ENCODE results near the gene SLC6A18. TPM values are rescaled to one million over a fixed set of nuclear protein-coding genes. Genes with fewer than 3 reads are reported as not detected.

The SLC6A18 gene
- total RNA-seq, 5 donors from 2014 or later (not counting 1 experiment from before 2014, with no cell fraction given), result not detected

DNA sequence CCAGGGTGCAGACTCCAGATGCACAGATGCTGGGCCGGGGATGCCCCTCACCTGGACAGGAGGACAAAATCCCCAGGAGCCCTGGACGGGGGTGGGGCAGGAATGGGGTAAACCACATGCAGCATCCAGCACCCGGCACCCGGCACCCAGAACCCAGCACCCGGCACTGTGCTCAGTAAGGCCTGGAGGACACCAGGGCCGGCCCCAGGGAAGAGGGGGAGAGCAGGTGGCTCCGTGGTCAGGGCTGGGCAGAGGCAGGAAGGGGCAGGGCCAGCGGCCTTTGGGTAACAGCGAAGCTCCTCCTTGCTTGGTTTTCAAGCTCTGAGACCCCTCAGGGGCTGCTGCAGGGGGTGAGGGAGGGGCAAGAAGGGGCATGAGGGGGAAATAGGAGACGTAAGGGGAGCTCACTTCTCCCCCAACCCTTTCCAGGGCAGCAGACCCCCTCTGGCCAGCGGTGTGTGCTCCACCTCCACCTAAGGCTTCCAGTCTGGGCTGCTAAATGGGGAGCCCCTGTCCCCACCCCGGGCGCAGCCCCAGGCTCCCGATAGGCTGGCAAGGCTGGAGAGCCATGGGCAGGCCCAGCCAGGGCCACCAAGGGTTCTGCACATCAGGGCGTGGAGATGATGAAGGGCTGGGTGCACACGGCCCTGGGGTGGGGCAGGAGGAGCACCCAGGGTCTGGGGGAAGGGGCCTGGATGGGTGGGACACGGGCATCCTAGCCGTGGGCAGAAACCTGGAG lies 41.6 kb upstream of the SLC6A18 start:
- CTCF ChIA-PET, result no interaction called here
- Histone ChIP-seq H3K4me1 (ENCODE audit: control insufficient read depth in 1 of 2, extremely low read depth in 1 of 2, insufficient read depth in 2 of 2, low read length in 2 of 2) (no peaks in the 10 kb centered on the region), H3K36me3 (ENCODE audit: control insufficient read depth in 2 of 2, extremely low read depth in 1 of 2, insufficient read depth in 1 of 2, low read length in 1 of 2) (no peaks in the 10 kb centered on the region), H3K4me3 (ENCODE audit: control insufficient read depth in 1 of 2, extremely low read depth in 1 of 2, low read length in 1 of 2) (no peak overlapping the region), H3K27ac (ENCODE audit: low read length) (no peak overlapping the region), H3K27me3 (replicated peaks in 1 of 2; ENCODE audit: control insufficient read depth in 2 of 2, extremely low read depth in 1 of 2, insufficient read depth in 2 of 2, low read length in 1 of 2) (peaks cover 0 to 37% of the 10 kb centered on the region in 2 experiments), H3K9me3 (no peaks in the 10 kb centered on the region)
- POLR2A ChIA-PET, result no interaction called here
- H3K4me3 Mint-ChIP-seq, result no peak overlapping the region
- no peak for ATAC-seq (replicated peaks in 1 of 4)
- DNase-seq, result no peak
- 69% methylated on average over 13 of the region's 18 CpGs for WGBS (ENCODE audit: insufficient coverage)
- no peaks in the 10 kb centered on the region for H3K9me3 Mint-ChIP-seq
- peaks cover 9 to 10% of the 10 kb centered on the region in 2 donors for H3K27me3 Mint-ChIP-seq
- no peaks in the 10 kb centered on the region for H3K36me3 Mint-ChIP-seq
- H3K27ac Mint-ChIP-seq, result no peak overlapping the region
- H3K4me1 Mint-ChIP-seq, result no peaks in the 10 kb centered on the region

DNA sequence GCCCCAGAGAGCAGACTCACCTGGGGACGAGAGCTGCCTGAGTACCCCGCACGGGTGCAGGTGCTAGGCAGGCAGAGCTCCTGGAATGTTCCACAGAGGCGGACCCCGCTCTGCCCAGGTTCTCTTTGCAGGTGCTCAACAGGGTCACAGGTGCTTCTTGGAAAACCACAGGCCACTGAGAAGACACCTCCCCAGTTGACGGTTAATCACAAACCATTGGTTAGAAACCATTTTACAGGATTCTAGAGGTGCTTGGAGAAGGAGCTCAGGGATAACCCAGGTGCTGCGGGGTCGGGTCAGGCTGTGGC lies 41.1 kb upstream of the SLC6A18 start:
- peaks cover 0 to 36% of the 10 kb centered on the region in 2 experiments for H3K27me3 ChIP-seq (replicated peaks in 1 of 2; ENCODE audit: control insufficient read depth in 2 of 2, extremely low read depth in 1 of 2, insufficient read depth in 2 of 2, low read length in 1 of 2)
- ATAC-seq (replicated peaks in 1 of 4) (no peak), DNase-seq (no peak)
- ChIA-PET POLR2A (no interaction called here), CTCF (no interaction called here)
- Mint-ChIP-seq H3K4me3 (no peak overlapping the region), H3K36me3 (no peaks in the 10 kb centered on the region), H3K4me1 (no peaks in the 10 kb centered on the region), H3K27me3 (peaks cover 14% of the 10 kb centered on the region in 2 donors), H3K27ac (no peak overlapping the region), H3K9me3 (no peaks in the 10 kb centered on the region)
- 85% methylated on average over 6 of the region's 8 CpGs for WGBS (ENCODE audit: insufficient coverage)
- no peak overlapping the region for H3K27ac ChIP-seq (ENCODE audit: low read length)
- H3K9me3 ChIP-seq, result no peaks in the 10 kb centered on the region
- H3K4me1 ChIP-seq (ENCODE audit: control insufficient read depth in 1 of 2, extremely low read depth in 1 of 2, insufficient read depth in 2 of 2, low read length in 2 of 2), result no peaks in the 10 kb centered on the region
- H3K36me3 ChIP-seq (ENCODE audit: control insufficient read depth in 2 of 2, extremely low read depth in 1 of 2, insufficient read depth in 1 of 2, low read length in 1 of 2), result no peaks in the 10 kb centered on the region
- no peak overlapping the region for H3K4me3 ChIP-seq (ENCODE audit: control insufficient read depth in 1 of 2, extremely low read depth in 1 of 2, low read length in 1 of 2)

- Histone ChIP-seq H3K27me3 (replicated peaks in 1 of 2; ENCODE audit: control insufficient read depth in 2 of 2, extremely low read depth in 1 of 2, insufficient read depth in 2 of 2, low read length in 1 of 2) (peaks cover 0 to 40% of the 10 kb centered on the region in 2 experiments), H3K36me3 (ENCODE audit: control insufficient read depth in 2 of 2, extremely low read depth in 1 of 2, insufficient read depth in 1 of 2, low read length in 1 of 2) (no peaks in the 10 kb centered on the region), H3K4me3 (ENCODE audit: control insufficient read depth in 1 of 2, extremely low read depth in 1 of 2, low read length in 1 of 2) (no peak overlapping the region), H3K27ac (ENCODE audit: low read length) (no peak overlapping the region), H3K9me3 (no peaks in the 10 kb centered on the region), H3K4me1 (ENCODE audit: control insufficient read depth in 1 of 2, extremely low read depth in 1 of 2, insufficient read depth in 2 of 2, low read length in 2 of 2) (no peaks in the 10 kb centered on the region)
- Mint-ChIP-seq H3K4me1 (no peaks in the 10 kb centered on the region), H3K4me3 (no peak overlapping the region), H3K27ac (no peak overlapping the region), H3K27me3 (peaks cover 17 to 18% of the 10 kb centered on the region in 2 donors), H3K9me3 (no peaks in the 10 kb centered on the region), H3K36me3 (no peaks in the 10 kb centered on the region)
- CTCF ChIA-PET, result no interaction called here
- POLR2A ChIA-PET, result no interaction called here
- 85% methylated on average over 7 of the region's 7 CpGs for WGBS (ENCODE audit: insufficient coverage)
- DNase-seq (no peak), ATAC-seq (replicated peaks in 1 of 4) (no peak)
Measured at GRCh38 chr5:1184481-1184880, 40.7 kb upstream of the SLC6A18 start.

GRCh38 chr5:1185038-1185627 lies 40.0 kb upstream of the SLC6A18 start:
- H3K36me3 Mint-ChIP-seq, result no peaks in the 10 kb centered on the region
- Histone ChIP-seq H3K4me3 (ENCODE audit: control insufficient read depth in 1 of 2, extremely low read depth in 1 of 2, low read length in 1 of 2) (no peak overlapping the region), H3K9me3 (no peaks in the 10 kb centered on the region), H3K36me3 (ENCODE audit: control insufficient read depth in 2 of 2, extremely low read depth in 1 of 2, insufficient read depth in 1 of 2, low read length in 1 of 2) (no peaks in the 10 kb centered on the region), H3K4me1 (ENCODE audit: control insufficient read depth in 1 of 2, extremely low read depth in 1 of 2, insufficient read depth in 2 of 2, low read length in 2 of 2) (no peaks in the 10 kb centered on the region), H3K27me3 (replicated peaks in 1 of 2; ENCODE audit: control insufficient read depth in 2 of 2, extremely low read depth in 1 of 2, insufficient read depth in 2 of 2, low read length in 1 of 2) (peaks cover 0 to 42% of the 10 kb centered on the region in 2 experiments), H3K27ac (ENCODE audit: low read length) (no peak overlapping the region)
- H3K27me3 Mint-ChIP-seq, result peaks cover 21% of the 10 kb centered on the region in 2 donors
- ATAC-seq (replicated peaks in 1 of 4), result no peak
- H3K9me3 Mint-ChIP-seq, result no peaks in the 10 kb centered on the region
- DNase-seq, result no peak
- no peak overlapping the region for H3K27ac Mint-ChIP-seq
- no peak overlapping the region for H3K4me3 Mint-ChIP-seq
- H3K4me1 Mint-ChIP-seq, result peaks cover 0 to 3% (median 0%) of the 10 kb centered on the region in 3 donors
- POLR2A ChIA-PET, result no interaction called here
- CTCF ChIA-PET, result no interaction called here
- 95% methylated on average over 7 of the region's 10 CpGs for WGBS (ENCODE audit: insufficient coverage)

- no peak overlapping the region for H3K27ac Mint-ChIP-seq
- DNase-seq (no peak), ATAC-seq (replicated peaks in 1 of 4) (no peak)
- Histone ChIP-seq H3K27ac (ENCODE audit: low read length) (no peak overlapping the region), H3K27me3 (replicated peaks in 1 of 2; ENCODE audit: control insufficient read depth in 2 of 2, extremely low read depth in 1 of 2, insufficient read depth in 2 of 2, low read length in 1 of 2) (peaks cover 0 to 45% of the 10 kb centered on the region in 2 experiments), H3K36me3 (ENCODE audit: control insufficient read depth in 2 of 2, extremely low read depth in 1 of 2, insufficient read depth in 1 of 2, low read length in 1 of 2) (no peaks in the 10 kb centered on the region), H3K4me3 (ENCODE audit: control insufficient read depth in 1 of 2, extremely low read depth in 1 of 2, low read length in 1 of 2) (no peak overlapping the region), H3K9me3 (no peaks in the 10 kb centered on the region), H3K4me1 (ENCODE audit: control insufficient read depth in 1 of 2, extremely low read depth in 1 of 2, insufficient read depth in 2 of 2, low read length in 2 of 2) (no peaks in the 10 kb centered on the region)
- no peaks in the 10 kb centered on the region for H3K9me3 Mint-ChIP-seq
- POLR2A ChIA-PET, result no interaction called here
- H3K36me3 Mint-ChIP-seq, result no peaks in the 10 kb centered on the region
- H3K4me1 Mint-ChIP-seq, result peaks cover 0 to 8% (median 0%) of the 10 kb centered on the region in 3 donors
- peaks cover 28% of the 10 kb centered on the region in 2 donors for H3K27me3 Mint-ChIP-seq
- CTCF ChIA-PET, result no interaction called here
- no peak overlapping the region for H3K4me3 Mint-ChIP-seq
- 87% methylated on average over 11 of the region's 12 CpGs for WGBS (ENCODE audit: insufficient coverage)
Measured at GRCh38 chr5:1185629-1186350, 39.4 kb upstream of the SLC6A18 start.

GRCh38 chr5:1186351-1187233 lies 38.6 kb upstream of the SLC6A18 start:
- DNase-seq, result no peak
- 82% methylated on average over 9 of the region's 18 CpGs for WGBS (ENCODE audit: insufficient coverage)
- Histone ChIP-seq H3K4me3 (ENCODE audit: control insufficient read depth in 1 of 2, extremely low read depth in 1 of 2, low read length in 1 of 2) (no peak overlapping the region), H3K27me3 (replicated peaks in 1 of 2; ENCODE audit: control insufficient read depth in 2 of 2, extremely low read depth in 1 of 2, insufficient read depth in 2 of 2, low read length in 1 of 2) (peaks cover 0 to 43% of the 10 kb centered on the region in 2 experiments), H3K4me1 (ENCODE audit: control insufficient read depth in 1 of 2, extremely low read depth in 1 of 2, insufficient read depth in 2 of 2, low read length in 2 of 2) (no peaks in the 10 kb centered on the region), H3K27ac (ENCODE audit: low read length) (no peak overlapping the region), H3K9me3 (no peaks in the 10 kb centered on the region), H3K36me3 (ENCODE audit: control insufficient read depth in 2 of 2, extremely low read depth in 1 of 2, insufficient read depth in 1 of 2, low read length in 1 of 2) (no peaks in the 10 kb centered on the region)
- H3K27me3 Mint-ChIP-seq, result peaks cover 30 to 31% of the 10 kb centered on the region in 2 donors
- POLR2A ChIA-PET, result interaction anchor here in 1 of 2 donors (0.6 kb wide), 1 partner anchor 294 kb away, joined by 4 read pairs; no protein-coding TSS in a partner anchor
- no peak for ATAC-seq (replicated peaks in 1 of 4)
- H3K9me3 Mint-ChIP-seq, result no peaks in the 10 kb centered on the region
- CTCF ChIA-PET, result no interaction called here
- H3K4me1 Mint-ChIP-seq, result peaks cover 0 to 8% (median 0%) of the 10 kb centered on the region in 3 donors
- H3K27ac Mint-ChIP-seq, result no peak overlapping the region
- H3K4me3 Mint-ChIP-seq, result no peak overlapping the region
- no peaks in the 10 kb centered on the region for H3K36me3 Mint-ChIP-seq

Measured in T-cell (primary cell).